CD4-positive, alpha-beta T cell treated with Interleukin-1 beta for 1 hour (primary cell): ENCODE results near the gene TFAP2D.

Experiments used
- DNase-seq, 2 donors: peaks; one replicate each; pipeline ENCODE4 v3.0.0-alpha.2; 2020 to 2022

Gene TFAP2D

GRCh38 chr6:50721978-50722377 is 8.7 kb downstream of the TFAP2D start:
- no peak for DNase-seq

DNA sequence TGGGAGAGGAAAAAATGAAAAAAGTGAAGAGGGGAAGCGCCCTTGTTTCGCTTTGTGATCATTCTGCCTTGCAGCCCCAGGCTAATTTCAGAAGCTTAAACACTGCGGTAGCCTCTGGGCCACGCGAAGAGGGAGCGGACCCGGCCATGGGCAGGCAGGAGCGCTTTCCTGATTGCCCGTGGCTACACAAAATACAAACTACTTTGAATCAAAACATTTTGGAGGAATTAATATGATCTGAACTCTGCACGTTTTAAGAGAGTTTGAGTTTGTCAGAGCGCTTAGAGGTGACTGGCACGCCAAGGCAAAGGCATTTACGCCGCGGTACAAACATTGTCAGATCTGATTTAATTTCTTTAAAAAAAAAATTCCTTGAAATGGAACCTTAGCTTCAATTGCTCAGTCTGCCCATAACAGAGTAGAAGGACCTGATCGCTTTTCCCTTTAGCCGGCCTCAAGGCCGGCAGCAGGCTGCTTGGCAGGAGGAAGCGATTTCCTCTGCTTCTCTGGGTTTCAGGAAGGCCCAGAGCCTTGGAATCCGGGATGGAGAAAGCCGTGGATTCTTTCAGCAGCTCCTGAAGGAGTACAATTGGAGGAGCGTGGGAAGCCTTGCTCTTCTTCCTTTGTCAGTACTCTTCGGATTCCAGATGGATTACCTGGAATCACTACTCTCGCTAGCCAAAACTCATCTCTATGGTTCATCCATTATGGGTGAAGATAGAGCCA is 9.7 kb downstream of the TFAP2D start:
- DNase-seq = no peak

- DNase-seq = no peak
These were observed 11.2 kb downstream of the TFAP2D start for GRCh38 chr6:50724381-50725124.

GRCh38 chr6:50734488-50734887 is 21.2 kb downstream of the TFAP2D start:
- no peak for DNase-seq

GRCh38 chr6:50742161-50742560 is 28.8 kb downstream of the TFAP2D start:
- DNase-seq = no peak

- no peak for DNase-seq
These were observed 31.6 kb downstream of the TFAP2D start for GRCh38 chr6:50744976-50745375.

DNA sequence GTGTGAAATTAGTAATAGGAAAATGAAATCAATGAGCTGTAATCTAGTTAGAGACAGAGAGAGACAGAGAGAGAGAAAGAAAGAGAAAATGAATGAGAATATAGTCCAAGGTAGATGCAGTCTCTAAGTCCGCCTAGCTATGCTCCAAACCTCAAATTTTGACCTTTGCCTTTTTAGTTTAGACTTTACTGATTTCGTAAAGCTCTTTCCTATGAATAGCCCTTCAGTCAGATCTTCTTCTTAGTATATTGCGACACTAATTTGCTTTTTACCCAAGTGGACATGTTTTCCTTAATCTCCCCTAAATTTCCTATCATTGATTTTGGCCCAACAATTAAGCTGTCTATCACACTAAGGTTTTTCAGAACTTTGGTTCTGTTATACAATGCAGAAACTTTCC is 49.5 kb downstream of the TFAP2D start:
- DNase-seq = no peak

DNA sequence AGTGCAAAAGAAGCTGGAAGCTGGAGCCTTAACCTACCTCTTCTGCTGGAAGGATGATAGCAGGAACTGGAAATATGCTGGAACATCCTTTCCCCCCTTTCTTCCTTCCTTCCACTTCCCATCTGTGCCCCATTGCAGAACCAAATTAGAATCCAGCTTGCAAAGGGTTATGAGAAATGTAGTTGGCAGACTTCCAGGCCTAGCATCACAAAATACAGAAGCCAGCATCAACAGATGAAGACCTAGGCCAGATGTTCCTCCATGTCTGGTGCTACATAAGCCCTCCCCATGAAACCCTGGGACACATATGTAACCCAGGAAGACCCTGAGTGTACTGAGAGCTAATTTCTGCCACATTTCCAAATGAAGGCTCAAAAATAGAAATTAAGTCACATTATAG is 65.4 kb downstream of the TFAP2D start:
- DNase-seq = no peak

GRCh38 chr6:50780382-50780781 is 67.1 kb downstream of the TFAP2D start:
- no peak for DNase-seq

DNA sequence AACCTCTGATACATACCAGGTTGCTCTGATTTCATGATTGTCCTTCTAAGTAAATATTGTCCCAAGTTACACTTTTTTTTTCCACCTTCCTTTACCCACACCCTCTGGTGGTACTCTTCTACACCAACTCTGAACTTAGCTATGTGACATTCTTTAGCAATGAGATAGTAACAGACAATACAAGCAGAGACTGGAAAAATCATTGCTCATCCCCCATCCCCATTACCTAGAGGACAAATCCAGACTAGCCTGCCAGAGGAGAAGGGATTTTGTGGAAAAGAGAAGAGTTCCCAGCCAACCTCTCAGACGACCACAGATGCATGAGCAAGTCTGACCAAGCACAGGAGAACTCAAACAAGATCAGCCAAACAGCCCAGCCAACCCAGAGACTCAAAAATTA is 72.6 kb downstream of the TFAP2D start:
- no peak for DNase-seq

GRCh38 chr6:50791900-50792508 is 78.7 kb downstream of the TFAP2D start:
- no peak for DNase-seq

- DNase-seq = no peak
These were observed 79.4 kb downstream of the TFAP2D start for GRCh38 chr6:50792771-50793170.

DNA sequence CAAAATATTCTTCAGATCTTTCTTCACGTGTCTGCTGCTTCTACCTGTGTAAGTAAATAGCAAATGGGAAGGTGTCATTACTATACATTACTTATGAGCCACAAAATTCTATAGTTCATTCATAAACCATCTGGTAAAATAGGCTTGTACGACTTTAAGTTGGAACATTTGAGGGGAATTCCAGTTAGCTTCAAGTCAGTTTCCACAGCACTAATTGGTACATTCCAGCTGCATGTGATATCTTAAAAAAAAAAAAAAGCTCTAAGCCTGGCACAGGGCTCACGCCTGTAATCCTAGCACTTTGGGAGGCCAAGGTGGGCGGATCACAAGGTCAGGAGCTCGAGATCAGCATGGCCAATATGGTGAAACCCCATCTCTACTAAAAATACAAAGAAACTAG is 82.2 kb downstream of the TFAP2D start:
- DNase-seq = no peak

DNA sequence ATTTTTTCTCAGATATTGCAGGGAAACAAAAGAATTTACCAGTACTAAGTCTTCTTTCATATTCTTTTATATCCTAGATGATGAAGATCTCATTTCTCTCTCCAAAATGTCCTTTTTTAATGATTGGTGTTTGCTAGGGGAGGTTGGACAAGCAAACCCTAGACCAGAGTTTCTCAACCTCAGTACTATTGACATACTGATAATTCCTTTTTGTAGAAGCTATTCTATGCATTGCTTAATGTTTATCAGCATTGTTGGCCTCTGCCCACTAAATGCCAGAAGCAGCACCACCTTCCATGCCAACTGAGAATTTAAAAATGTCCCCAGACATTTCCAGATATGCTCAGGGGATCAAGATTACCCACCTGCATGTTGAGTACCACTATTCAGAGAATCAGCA is 91.0 kb downstream of the TFAP2D start:
- DNase-seq = no peak

- DNase-seq = no peak
These were observed 93.7 kb downstream of the TFAP2D start for GRCh38 chr6:50807035-50807434.

GRCh38 chr6:50815436-50816114 is 102.2 kb downstream of the TFAP2D start:
- no peak for DNase-seq

DNA sequence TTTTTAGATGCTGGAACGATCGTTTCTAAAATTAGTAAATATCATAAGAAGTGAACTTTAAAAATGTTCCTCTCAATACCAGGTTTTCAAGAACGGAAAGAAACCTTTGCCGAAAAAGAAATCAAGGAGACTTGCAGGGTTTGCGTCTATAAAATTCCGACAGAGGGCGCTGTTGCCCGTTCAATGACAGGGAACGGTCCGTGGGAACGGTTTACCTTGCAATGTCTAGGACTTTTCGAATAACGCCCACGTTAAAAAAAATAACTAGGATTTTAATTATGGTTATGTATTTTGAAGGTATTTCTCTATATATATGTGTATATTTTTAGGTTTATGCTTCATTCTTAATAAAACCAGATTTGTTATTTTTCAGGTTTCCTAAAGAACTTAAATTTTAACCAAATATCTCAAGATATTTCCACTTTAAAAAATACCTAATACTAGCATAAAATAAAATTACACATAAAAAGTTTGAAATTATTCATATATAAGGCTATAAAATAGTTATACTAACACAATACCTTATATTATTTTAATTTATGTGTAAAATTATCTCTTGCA is 102.9 kb downstream of the TFAP2D start:
- peak; percentile 35 to 49 for DNase-seq

GRCh38 chr6:50816947-50817645 is 103.8 kb downstream of the TFAP2D start:
- DNase-seq = no peak

DNA sequence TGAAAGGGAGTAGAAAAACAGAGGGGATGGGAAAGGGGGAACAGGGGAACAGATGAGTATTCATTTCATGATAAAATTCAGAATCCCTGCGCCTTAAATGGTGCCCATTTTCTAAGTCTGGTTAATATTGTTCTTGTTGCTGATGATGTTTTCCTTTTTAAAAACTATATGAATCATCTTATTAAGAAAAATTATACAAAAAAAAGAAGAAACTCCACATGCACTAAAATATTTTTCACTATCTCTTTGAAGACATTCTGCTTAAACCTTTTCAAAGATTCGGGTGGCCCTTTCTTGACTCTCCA is 104.3 kb downstream of the TFAP2D start:
- no peak for DNase-seq

DNA sequence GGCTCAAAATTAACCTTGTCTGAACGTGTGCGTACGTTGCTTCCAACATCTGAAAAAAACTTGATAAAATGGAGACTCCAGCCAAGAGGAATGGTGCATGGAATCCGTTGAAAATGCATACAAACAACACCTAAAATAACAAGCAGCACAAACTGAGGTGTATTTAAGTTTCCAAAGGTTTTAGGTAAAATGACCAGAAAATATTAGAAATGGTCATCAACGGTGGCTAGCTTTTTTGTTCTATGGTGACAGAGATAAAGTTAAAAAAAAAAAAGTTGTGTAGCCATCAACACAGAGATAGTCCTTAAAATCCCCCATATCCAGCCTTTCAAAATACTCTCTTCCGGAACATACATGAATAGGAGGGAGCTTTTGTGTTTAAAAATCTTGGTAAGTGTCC is 104.7 kb downstream of the TFAP2D start:
- DNase-seq = no peak

- DNase-seq = no peak
These were observed 105.3 kb downstream of the TFAP2D start, which contains the start of gene TFAP2B for GRCh38 chr6:50818673-50819072. TFAP2B (plus strand) TSS chr6:50818871; CDS start chr6:50818892, 21 bp downstream.

- DNase-seq = no peak
These were observed 106.2 kb downstream of the TFAP2D start for GRCh38 chr6:50819466-50819903.
